Activated CD4-positive, alpha-beta T cell treated with anti-CD3 and anti-CD28 coated beads, Interleukin-2, Interleukin-4, amounts not matched to agents 100 ng/mL and 50 ng/mL, durations not matched to agents 16 hours and 8 hours (primary cell): Measurements from ENCODE around the gene ZNF528.

ENCODE experiments used
- DNase-seq: peaks from one replicate; pipeline ENCODE4 v3.0.0-alpha.2; 2020; ENCODE audit warnings: low spot score

The ZNF528 gene

GRCh38 chr19:52397310-52398080 is at the start of gene ZNF528:
Gene ZNF528 (plus strand): TSS chr19:52397849. CDS start chr19:52402014, 4,165 bp downstream.
- peak; percentile 88 for DNase-seq

DNA sequence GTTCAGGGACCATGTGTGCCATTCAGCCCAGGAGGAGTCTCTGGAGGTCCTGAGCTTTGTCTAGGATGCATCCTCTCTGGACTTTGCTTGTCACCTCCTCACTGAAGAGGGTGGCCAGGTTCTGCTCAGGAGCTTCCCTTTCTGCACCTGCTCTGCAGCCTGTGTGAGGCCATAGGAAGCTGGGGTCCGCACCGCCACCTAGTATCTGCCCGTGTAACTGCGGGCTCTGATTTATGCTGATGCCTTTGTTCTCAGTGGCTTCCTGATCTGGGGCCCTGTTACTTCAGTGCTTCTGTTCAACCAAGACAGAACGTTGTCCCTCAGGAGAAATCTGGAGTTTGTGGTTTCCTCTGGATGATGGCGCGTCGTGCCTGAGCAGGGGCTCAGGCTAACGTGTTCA is 46.1 kb upstream of the ZNF528 start:
- no peak for DNase-seq

DNA sequence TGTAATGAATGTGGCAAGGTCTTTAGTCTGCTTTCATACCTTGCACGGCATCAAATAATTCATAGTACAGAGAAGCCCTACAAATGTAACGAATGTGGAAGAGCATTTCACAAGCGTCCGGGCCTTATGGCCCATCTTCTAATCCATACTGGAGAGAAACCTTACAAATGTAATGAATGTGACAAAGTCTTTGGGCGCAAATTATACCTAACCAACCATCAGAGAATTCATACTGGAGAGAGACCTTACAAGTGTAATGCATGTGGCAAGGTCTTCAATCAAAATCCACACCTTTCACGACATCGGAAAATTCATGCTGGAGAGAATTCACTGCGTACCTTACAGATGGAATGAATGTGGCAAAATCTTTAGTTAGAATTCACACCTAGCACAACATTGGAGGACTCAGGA is 31.2 kb upstream of the ZNF528 start:
- no peak for DNase-seq

GRCh38 chr19:52369559-52370340 is 27.9 kb upstream of the ZNF528 start, which contains the start of gene ZNF880:
Gene ZNF880 (plus strand): TSS chr19:52369923. CDS start chr19:52369966, 43 bp downstream.
- peak; percentile 76 for DNase-seq

GRCh38 chr19:52370341-52370710 is 27.3 kb upstream of the ZNF528 start:
- DNase-seq, result no peak

DNA sequence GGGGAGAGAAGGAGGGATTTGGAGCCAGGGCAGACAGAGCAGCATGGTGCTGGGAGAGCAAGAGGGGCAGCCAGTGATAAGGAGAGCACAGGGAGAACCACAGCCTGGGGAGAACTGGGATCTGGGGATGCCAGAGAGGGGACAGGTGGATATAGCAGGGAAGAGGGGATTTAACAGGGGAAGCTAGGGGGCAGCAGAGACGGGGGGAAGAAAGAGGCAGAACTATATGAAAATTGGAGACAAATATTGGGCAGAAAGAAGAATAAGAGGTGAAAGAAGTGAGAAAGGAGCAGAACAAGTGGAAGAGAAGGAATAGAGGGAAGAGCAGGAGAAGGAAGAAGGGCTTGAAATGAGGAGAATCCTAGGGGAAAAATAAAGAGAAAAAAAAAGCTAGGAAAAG is 6.5 kb upstream of the ZNF528 start:
- DNase-seq, result no peak

- no peak for DNase-seq
These were observed 412 bp downstream of the ZNF528 start for GRCh38 chr19:52398081-52398441.

DNA sequence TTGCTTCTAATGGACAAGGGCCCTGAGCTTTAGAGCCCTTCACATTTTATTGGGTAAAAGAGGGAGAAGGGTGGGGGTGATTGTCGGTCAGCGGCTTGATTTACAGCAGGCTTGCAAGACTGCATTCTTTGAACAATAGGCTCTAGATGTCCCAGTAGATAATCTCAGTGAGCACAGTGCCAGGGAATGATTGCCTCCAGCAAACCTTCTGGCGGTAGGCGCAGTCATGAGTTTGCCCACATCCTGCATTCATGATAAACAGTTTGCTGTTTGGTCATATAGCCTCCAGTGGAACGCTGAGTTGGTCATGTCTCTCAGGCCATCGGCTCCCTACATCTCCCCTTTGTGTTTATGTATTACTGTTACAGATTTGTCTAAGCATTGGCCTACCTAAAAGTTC is 12.6 kb downstream of the ZNF528 start:
- DNase-seq, result no peak

- DNase-seq, result no peak
These were observed 18.1 kb downstream of the ZNF528 start for GRCh38 chr19:52415711-52416110.

GRCh38 chr19:52428937-52429336 is 31.3 kb downstream of the ZNF528 start, which contains the start of gene ZNF534:
Gene ZNF534 (plus strand): TSS chr19:52429148. CDS start chr19:52431475, 2,327 bp downstream.
- no peak for DNase-seq

GRCh38 chr19:52442179-52442578 is 44.5 kb downstream of the ZNF528 start:
- DNase-seq, result no peak

DNA sequence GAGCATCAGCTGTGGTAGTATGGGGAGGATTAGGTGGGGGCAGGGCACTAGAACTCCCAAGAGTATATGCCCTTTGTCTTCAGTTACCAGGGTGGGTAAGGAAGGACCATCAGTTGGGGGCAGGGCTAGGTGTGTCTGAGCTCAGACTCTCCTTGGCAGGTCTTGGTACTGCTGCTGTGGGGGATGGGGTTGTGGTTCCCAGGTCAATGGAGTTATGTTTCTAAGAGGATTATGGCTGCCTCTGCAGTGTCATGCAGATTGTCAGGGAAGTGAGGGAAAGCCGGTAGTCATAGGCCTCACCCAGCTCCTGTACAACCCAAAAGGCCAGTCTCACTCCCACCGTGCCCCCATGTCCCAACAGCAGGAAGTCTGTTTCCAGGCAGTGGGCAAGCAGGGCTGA is 46.9 kb downstream of the ZNF528 start:
- no peak for DNase-seq

DNA sequence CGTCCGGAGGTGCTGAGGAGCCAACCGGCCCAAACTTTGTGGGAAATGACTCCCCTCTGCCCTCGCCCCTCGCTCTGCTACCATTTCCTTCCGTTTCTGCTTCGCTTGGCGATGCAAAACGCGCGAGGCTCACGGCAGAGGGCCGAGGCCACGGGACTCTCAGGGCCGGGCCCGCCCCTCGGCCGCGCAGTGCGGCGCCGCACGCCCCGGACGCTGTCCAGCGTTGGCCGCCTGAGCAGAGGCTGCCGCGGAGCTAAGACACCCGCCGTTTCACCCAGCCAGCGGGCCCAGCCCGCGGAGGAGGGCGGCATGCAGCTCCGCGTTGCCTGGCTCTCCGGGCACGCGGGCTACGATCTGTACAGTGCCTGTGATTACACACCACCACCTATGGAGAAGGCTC is 53.6 kb downstream of the ZNF528 start:
- DNase-seq, result no peak

GRCh38 chr19:52453324-52454094 is 55.9 kb downstream of the ZNF528 start, which contains the start of gene ZNF578:
Gene ZNF578 (plus strand): TSS chr19:52453553. CDS start chr19:52501846, 48,293 bp downstream.
- DNase-seq, result peak; percentile 25

- DNase-seq, result no peak
These were observed 67.3 kb downstream of the ZNF528 start for GRCh38 chr19:52464798-52465470.
